IMR-90 (cell line): Measurements from ENCODE around the gene LRP1-AS. TPM values are rescaled to one million over a fixed set of nuclear protein-coding genes. Genes with fewer than 3 reads are reported as not detected.

Experiments
- ATAC-seq: fragments of 200-7000 bp; cut with Tn5 transposase; 2 replicates; pipeline ENCODE4 v1.9.1; 2020; ENCODE audit warnings: low read depth, mild to moderate bottlenecking, moderate library complexity
- BruUV-seq: library from RNA; stranded (reverse); fragments of 400-500 nt; replicated peaks from 2 replicates; lab custom pipeline; 2021; lab: Mats Ljungman, UMichigan
- CTCF ChIA-PET: fragments of 300-600 bp; formaldehyde crosslinking; extraction: SDS; loops from one replicate; lab custom pipeline; 2021; ENCODE audit warnings: antibody characterized with exemption; lab: Yijun Ruan, JAX
- POLR2A ChIA-PET: fragments of 300-600 bp; sonication (Branson Sonifier 250); formaldehyde crosslinking; loops from one replicate; lab custom pipeline; 2022; ENCODE audit warnings: antibody characterized with exemption; ENCODE audit not compliant: unreplicated experiment; lab: Charles Lee
- DNase-seq: peaks from one replicate; pipeline ENCODE4 v3.0.0; 2013
- H2AFZ ChIP-seq: replicated peaks from 2 replicates; pipeline ENCODE3; 2013; ENCODE audit warnings: low read length, mild to moderate bottlenecking; ENCODE audit not compliant: poor library complexity
- H2AK5ac ChIP-seq: 2 replicates; pipeline ENCODE4 v1.6.1; 2013; ENCODE audit warnings: low read depth, low read length, inconsistent platforms
- H2AK9ac ChIP-seq: replicated peaks from 2 replicates; pipeline ENCODE3; 2013; ENCODE audit warnings: mild to moderate bottlenecking, low read depth, low read length, moderate library complexity; ENCODE audit not compliant: poor library complexity
- H2BK120ac ChIP-seq: 2 replicates; pipeline ENCODE4 v1.6.1; 2013; ENCODE audit warnings: low read depth, low read length, inconsistent platforms
- H2BK15ac ChIP-seq: 3 replicates; pipeline ENCODE4 v1.6.1; 2013; ENCODE audit warnings: low read depth, low read length, inconsistent platforms
- H2BK20ac ChIP-seq: 2 replicates; pipeline ENCODE4 v1.6.1; 2013; ENCODE audit warnings: low read depth, mild to moderate bottlenecking, inconsistent platforms, low read length, moderate library complexity
- H2BK5ac ChIP-seq: 2 replicates; pipeline ENCODE4 v1.6.1; 2013; ENCODE audit warnings: mild to moderate bottlenecking, low read depth, low read length, inconsistent platforms; ENCODE audit not compliant: poor library complexity, severe bottlenecking
- H3K14ac ChIP-seq: replicated peaks from 2 replicates; pipeline ENCODE4 v1.6.1; 2013; ENCODE audit warnings: low read depth, low read length, inconsistent platforms
- H3K18ac ChIP-seq: 2 replicates; pipeline ENCODE4 v1.6.1; 2013; ENCODE audit warnings: low read depth, low read length, control low read depth
- H3K23ac ChIP-seq: 2 replicates; pipeline ENCODE4 v1.6.1; 2013; ENCODE audit warnings: low read depth, low read length, inconsistent platforms
- H3K27ac ChIP-seq: 2 replicates; pipeline ENCODE4 v1.5.1; 2013; ENCODE audit warnings: mild to moderate bottlenecking, control low read depth, low read length; ENCODE audit not compliant: insufficient read depth
- H3K27me3 ChIP-seq: 2 replicates; pipeline ENCODE4 v1.6.1; 2013; ENCODE audit warnings: low read length; ENCODE audit not compliant: control insufficient read depth, insufficient read depth
- H3K36me3 ChIP-seq: 2 replicates; pipeline ENCODE4 v1.6.1; 2013; ENCODE audit warnings: low read length, mixed read lengths; ENCODE audit not compliant: control insufficient read depth, insufficient read depth
- H3K4ac ChIP-seq: 2 replicates; pipeline ENCODE4 v1.6.1; 2013; ENCODE audit warnings: low read depth, low read length, inconsistent platforms
- H3K4me1 ChIP-seq: 2 replicates; pipeline ENCODE4 v1.6.1; 2013; ENCODE audit warnings: low read length, mixed read lengths; ENCODE audit not compliant: control insufficient read depth, insufficient read depth
- H3K4me2 ChIP-seq: 2 replicates; pipeline ENCODE4 v1.6.1; 2013; ENCODE audit warnings: low read depth, mild to moderate bottlenecking, control low read depth, low read length, moderate library complexity
- H3K4me3 ChIP-seq: 2 replicates; pipeline ENCODE4 v1.5.1; 2013; ENCODE audit warnings: low read depth, mild to moderate bottlenecking, control low read depth, low read length, moderate library complexity; ENCODE audit not compliant: insufficient read depth
- H3K56ac ChIP-seq: 2 replicates; pipeline ENCODE4 v1.6.1; 2013; ENCODE audit warnings: low read length, inconsistent platforms; ENCODE audit not compliant: insufficient read depth; ENCODE audit errors: extremely low read depth
- H3K79me1 ChIP-seq, 2 experiments: 2 replicates each; pipeline ENCODE4 v1.6.1; 2013; ENCODE audit warnings: low read length in 2 of 2, inconsistent platforms in 1 of 2, low read depth in 1 of 2
- H3K9ac ChIP-seq: 2 replicates; pipeline ENCODE4 v1.6.1; 2013; ENCODE audit warnings: low read depth, low read length, control low read depth
- H3K9me1 ChIP-seq: 2 replicates; pipeline ENCODE4 v1.6.1; 2013; ENCODE audit warnings: low read length, inconsistent platforms; ENCODE audit not compliant: insufficient read depth
- H3K9me3 ChIP-seq: 2 replicates; pipeline ENCODE4 v1.6.1; 2013; ENCODE audit warnings: low read length; ENCODE audit not compliant: control insufficient read depth, insufficient read depth
- H4K20me1 ChIP-seq: 2 replicates; pipeline ENCODE4 v1.6.1; 2013; ENCODE audit warnings: low read length, inconsistent platforms; ENCODE audit not compliant: insufficient read depth
- H4K5ac ChIP-seq: 2 replicates; pipeline ENCODE4 v1.6.1; 2013; ENCODE audit warnings: mild to moderate bottlenecking, low read depth, low read length, control low read depth
- H4K8ac ChIP-seq, 2 experiments: 2 replicates each; pipeline ENCODE4 v1.6.1; 2013; ENCODE audit warnings: low read depth in 2 of 2, low read length in 2 of 2, control low read depth in 1 of 2, inconsistent platforms in 1 of 2
- H4K91ac ChIP-seq: 2 replicates; pipeline ENCODE4 v1.6.1; 2013; ENCODE audit warnings: low read depth, low read length, inconsistent platforms; ENCODE audit not compliant: insufficient read depth
- FOS ChIP-seq: fragments of 150-350 bp; IDR thresholded peaks from 2 replicates; pipeline ENCODE4 v1.6.1; 2016; ENCODE audit warnings: low read depth, low read length
- MAZ ChIP-seq: IDR thresholded peaks from 2 replicates; pipeline ENCODE4 v1.6.1; 2012; ENCODE audit warnings: low read depth, mild to moderate bottlenecking, low read length, improper control_type of control experiment, moderate library complexity, borderline replicate concordance
- SMC3 ChIP-seq: fragments of 150-350 bp; IDR thresholded peaks from 2 replicates; pipeline ENCODE4 v1.6.1; 2016; ENCODE audit warnings: low read depth, mild to moderate bottlenecking, antibody characterized with exemption, low read length, moderate library complexity
- WGBS, 2 experiments: methylation state at CpG; one replicate each; pipeline versions ENCODE4 v1.1.5 to v1.1.7; 2013; ENCODE audit warnings: missing lambda C conversion rate in 2 of 2; ENCODE audit not compliant: insufficient read length in 1 of 2; ENCODE audit errors: extremely low coverage in 2 of 2; 5-methylcytosine and 5-hydroxymethylcytosine counted together
- dilution Hi-C: fragments of 300-500 bp; cut with HindIII; formaldehyde crosslinking; loops from one replicate; pipeline ENCODE4 v1.14.3; 2018; ENCODE audit warnings: low sequenced_read_pairs; ENCODE audit not compliant: unreplicated experiment
- in situ Hi-C: fragments of 300-500 bp; cut with MboI; formaldehyde crosslinking; loops from 3 replicates; pipeline ENCODE4 v1.14.3; 2019; ENCODE audit warnings: low sequenced_read_pairs, inconsistent platforms, mixed read lengths
- intact Hi-C: fragments of 100-400 bp; cut with micrococcal nuclease; formaldehyde crosslinking; loops from 2 replicates; pipeline ENCODE4 v1.10.0; 2022
- polyA plus RNA-seq, 3 experiments: library from polyadenylated mRNA; depleted of rRNA; stranded (reverse); fragments of >200 nt; gene quantifications; 2 replicates each; pipeline ENCODE4 v1.2.3, GENCODE V29; 2012; ENCODE audit warnings: low replicate concordance in 1 of 3
- total RNA-seq: library from RNA; depleted of rRNA; stranded (reverse); fragments of >200 nt; gene quantifications from 2 replicates; pipeline ENCODE4 v1.2.3, GENCODE V29; 2012

Gene LRP1-AS
- total and polyA plus RNA-seq, 2 of the 4 experiments (the other 2 are of a cell fraction): not detected

DNA sequence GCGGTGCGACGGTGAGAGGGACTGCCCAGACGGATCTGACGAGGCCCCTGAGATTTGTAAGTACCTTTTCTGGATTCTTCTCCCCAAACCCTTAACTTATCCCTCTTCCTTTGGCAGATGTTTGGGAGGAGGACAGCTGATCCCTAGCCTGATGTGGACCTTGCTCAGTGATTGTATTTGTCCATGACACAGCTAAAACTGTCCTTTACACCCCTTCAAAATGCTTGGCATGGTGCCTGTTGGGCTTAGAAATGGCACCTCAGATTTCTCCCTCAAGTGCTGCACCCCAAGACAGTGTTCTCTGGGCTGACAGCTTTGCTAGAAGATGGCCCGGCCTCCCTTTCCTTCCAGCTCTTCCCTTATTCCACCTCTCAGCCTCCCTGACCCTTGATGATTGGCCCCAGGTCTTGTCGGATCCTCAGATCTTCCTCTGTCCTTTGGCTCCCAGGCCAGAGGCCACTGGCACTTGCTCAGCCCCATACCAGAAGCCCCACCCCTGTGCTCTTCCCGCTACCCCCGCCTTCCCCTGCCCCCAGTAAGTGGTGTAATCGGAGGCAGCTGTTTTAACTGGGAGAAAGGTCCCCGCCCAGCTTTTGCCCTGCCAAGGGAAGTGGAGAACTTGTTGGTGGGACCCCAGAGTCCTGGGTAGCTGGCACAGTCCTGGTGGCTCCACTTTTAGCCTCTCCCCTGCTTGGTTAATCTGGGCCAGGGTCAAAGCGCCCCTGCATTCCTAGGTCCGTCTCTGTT is 8.7 kb downstream of the LRP1-AS start (continued):
- no peak for TF ChIP-seq SMC3

DNA sequence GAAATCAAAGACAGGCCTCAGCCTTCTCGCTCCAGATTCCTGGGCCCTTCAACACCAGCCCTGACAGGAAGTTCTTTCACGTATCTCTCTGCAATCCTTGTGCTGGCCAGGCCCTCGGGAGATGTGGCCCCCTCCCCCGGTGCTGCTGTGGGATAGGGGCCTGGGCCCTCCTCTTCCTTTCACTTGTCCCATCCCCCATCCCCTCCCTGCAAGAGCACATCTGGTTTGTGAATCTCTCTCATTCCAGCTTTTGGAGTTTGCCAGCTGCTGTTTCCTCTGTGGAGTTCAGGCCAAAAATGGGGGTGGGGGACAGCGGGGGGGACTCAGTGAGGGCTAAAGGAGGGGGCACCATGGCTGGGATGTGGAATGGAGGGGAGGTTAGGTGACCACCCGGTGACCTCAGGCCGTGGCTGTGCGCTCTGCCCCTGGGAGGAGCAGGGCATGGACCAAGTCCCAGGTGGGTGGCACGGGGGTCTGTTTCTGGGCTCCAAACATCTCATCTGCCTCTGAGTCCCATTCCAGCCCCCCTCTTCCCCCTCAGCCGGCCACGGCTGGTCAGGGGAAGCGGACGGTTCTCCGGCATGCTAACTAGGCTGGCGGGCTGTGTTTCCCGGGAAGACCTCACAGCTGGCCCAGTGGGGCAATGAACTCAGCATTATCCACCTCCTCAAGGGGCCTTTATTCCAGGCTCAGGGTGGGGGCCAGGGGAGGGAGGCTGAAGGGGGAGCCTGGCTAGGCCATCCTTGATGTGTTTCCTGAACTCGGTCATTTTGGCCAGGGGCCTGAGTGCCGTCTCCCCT is 11.7 kb downstream of the LRP1-AS start:
- Histone ChIP-seq H2AK9ac (peak overlapping the region; percentile 73), H4K8ac (peak overlapping the region in 1 of 2 experiments; percentile 77; a peak in 2 of 4 replicates), H3K36me3 (peaks cover 46% of the 10 kb centered on the region), H3K18ac (no peak overlapping the region; the same call in 1 of the 2 replicates), H2BK120ac (peak overlapping the region; percentile 55), H3K27ac (peak overlapping the region; percentile 77), H3K4me1 (peaks cover 71% of the 10 kb centered on the region), H3K4ac (peak overlapping the region; percentile 77), H2AFZ (peak overlapping the region; percentile 0), H2BK20ac (0 out of 2 replicates have a peak overlapping the region, but pooled peaks have one; percentile 0), H4K5ac (no peak overlapping the region; the same call in 1 of the 2 replicates), H3K56ac (no peak overlapping the region), H2BK5ac (peak overlapping the region; percentile 69), H3K9me3 (no peaks in the 10 kb centered on the region), H3K9ac (peak overlapping the region; percentile 49), H4K91ac (no peak overlapping the region), H3K27me3 (no peaks in the 10 kb centered on the region), H3K4me3 (no peak overlapping the region), H4K20me1 (peaks cover 94% of the 10 kb centered on the region), H3K4me2 (peak overlapping the region; percentile 48; the same call in 1 of the 2 replicates), H3K9me1 (peaks cover 47% of the 10 kb centered on the region), H2AK5ac (peak overlapping the region; percentile 87; the same call in 1 of the 2 replicates), H2BK15ac (no peak overlapping the region), H3K79me1 (peaks cover 49 to 95% of the 10 kb centered on the region in 2 experiments), H3K14ac (peak overlapping the region; percentile 57), H3K23ac (peak overlapping the region; percentile 36; the same call in 1 of the 2 replicates)
- dilution Hi-C loops (no loop called here), intact Hi-C loops (no loop called here), in situ Hi-C loops (no loop called here)
- TF ChIP-seq FOS (no peak), MAZ (peak; percentile 48; the same call in 1 of the 2 replicates)
- ChIA-PET POLR2A (interaction anchor here (0.6 to 1.0 kb wide), 3 partner anchors 11 to 1436 kb away, joined by 4 to 5 read pairs (median 5); partner anchors contain the start of gene STAT6), CTCF (no interaction called here)
- peak; percentile 52 for DNase-seq
- peak; percentile 21 for ATAC-seq
- WGBS, 2 experiments: 0% methylated on average over 2 of the region's 18 CpGs; no CpG with 5 or more reads in 1 of the 2 experiments
- BruUV-seq: no TSS peak
